ENCODE results near the gene SLC5A11. TPM values are rescaled to one million over a fixed set of nuclear protein-coding genes. Genes with fewer than 3 reads are reported as not detected.
A peak's percentile ranks its signal among the peaks of the same experiment; 100 is the strongest.

The SLC5A11 gene
- total and polyA plus RNA-seq, 5 donors from 2014 or later: not detected

GRCh38 chr16:24944206-24944605 lies 98.4 kb downstream of the SLC5A11 start:
- H3K4me3 Mint-ChIP-seq: no peak overlapping the region
- no peaks in the 10 kb centered on the region for H3K27me3 ChIP-seq (ENCODE audit: control insufficient read depth, insufficient read depth, low read length)
- no peaks in the 10 kb centered on the region for H3K9me3 Mint-ChIP-seq
- no peak overlapping the region for H3K27ac ChIP-seq (ENCODE audit: insufficient read depth, low read length, poor library complexity, severe bottlenecking)
- no peak overlapping the region for H3K4me3 ChIP-seq (ENCODE audit: low read depth, low read length)
- ATAC-seq (ENCODE audit: low read depth in 2 of 2) (no peak), DNase-seq (no peak)
- peaks cover 60% of the 10 kb centered on the region for H3K36me3 Mint-ChIP-seq
- no peak overlapping the region for H3K27ac Mint-ChIP-seq
- H3K4me1 ChIP-seq (ENCODE audit: control insufficient read depth, insufficient read depth, low read length, poor library complexity, severe bottlenecking): no peaks in the 10 kb centered on the region
- H3K36me3 ChIP-seq (ENCODE audit: control insufficient read depth, insufficient read depth, low read length): peaks cover 76% of the 10 kb centered on the region
- no peaks in the 10 kb centered on the region for H3K9me3 ChIP-seq (ENCODE audit: control insufficient read depth in 2 of 2, low read length in 2 of 2)
- no peaks in the 10 kb centered on the region for H3K27me3 Mint-ChIP-seq
- peaks cover 0 to 8% (median 2%) of the 10 kb centered on the region in 4 donors for H3K4me1 Mint-ChIP-seq

- Histone ChIP-seq H3K27ac (ENCODE audit: insufficient read depth, low read length, poor library complexity, severe bottlenecking) (no peak overlapping the region), H3K4me3 (ENCODE audit: low read depth, low read length) (no peak overlapping the region), H3K9me3 (ENCODE audit: control insufficient read depth in 2 of 2, low read length in 2 of 2) (no peaks in the 10 kb centered on the region), H3K4me1 (ENCODE audit: control insufficient read depth, insufficient read depth, low read length, poor library complexity, severe bottlenecking) (no peaks in the 10 kb centered on the region), H3K27me3 (ENCODE audit: control insufficient read depth, insufficient read depth, low read length) (no peaks in the 10 kb centered on the region), H3K36me3 (ENCODE audit: control insufficient read depth, insufficient read depth, low read length) (peaks cover 70% of the 10 kb centered on the region)
- DNase-seq: no peak
- Mint-ChIP-seq H3K36me3 (peaks cover 54% of the 10 kb centered on the region), H3K4me1 (peaks cover 0 to 5% (median 2%) of the 10 kb centered on the region in 4 donors), H3K4me3 (no peak overlapping the region), H3K9me3 (no peaks in the 10 kb centered on the region), H3K27ac (peak overlapping the region in 1 of 3 donors; percentile 79), H3K27me3 (no peaks in the 10 kb centered on the region)
- ATAC-seq (ENCODE audit: low read depth in 2 of 2): no peak
These were observed 100.4 kb downstream of the SLC5A11 start for GRCh38 chr16:24946155-24946554.

GRCh38 chr16:24950275-24950674 lies 104.5 kb downstream of the SLC5A11 start:
- Mint-ChIP-seq H3K4me1 (peaks cover 0 to 7% (median 2%) of the 10 kb centered on the region in 4 donors), H3K27me3 (no peaks in the 10 kb centered on the region), H3K36me3 (peaks cover 72% of the 10 kb centered on the region), H3K9me3 (no peaks in the 10 kb centered on the region), H3K27ac (peak overlapping the region in 1 of 3 donors; percentile 38), H3K4me3 (no peak overlapping the region)
- H3K36me3 ChIP-seq (ENCODE audit: control insufficient read depth, insufficient read depth, low read length): peaks cover 90% of the 10 kb centered on the region
- no peak for ATAC-seq (ENCODE audit: low read depth in 2 of 2)
- no peak overlapping the region for H3K27ac ChIP-seq (ENCODE audit: insufficient read depth, low read length, poor library complexity, severe bottlenecking)
- no peak for DNase-seq
- H3K4me3 ChIP-seq (ENCODE audit: low read depth, low read length): no peak overlapping the region
- no peaks in the 10 kb centered on the region for H3K27me3 ChIP-seq (ENCODE audit: control insufficient read depth, insufficient read depth, low read length)
- no peaks in the 10 kb centered on the region for H3K9me3 ChIP-seq (ENCODE audit: control insufficient read depth in 2 of 2, low read length in 2 of 2)
- H3K4me1 ChIP-seq (ENCODE audit: control insufficient read depth, insufficient read depth, low read length, poor library complexity, severe bottlenecking): no peaks in the 10 kb centered on the region

GRCh38 chr16:24953306-24953705 lies 107.5 kb downstream of the SLC5A11 start:
- H3K27ac ChIP-seq (ENCODE audit: insufficient read depth, low read length, poor library complexity, severe bottlenecking): no peak overlapping the region
- H3K27me3 ChIP-seq (ENCODE audit: control insufficient read depth, insufficient read depth, low read length): no peaks in the 10 kb centered on the region
- H3K4me1 ChIP-seq (ENCODE audit: control insufficient read depth, insufficient read depth, low read length, poor library complexity, severe bottlenecking): no peaks in the 10 kb centered on the region
- H3K4me3 ChIP-seq (ENCODE audit: low read depth, low read length): no peak overlapping the region
- Mint-ChIP-seq H3K27me3 (no peaks in the 10 kb centered on the region), H3K4me3 (no peak overlapping the region), H3K9me3 (no peaks in the 10 kb centered on the region), H3K27ac (no peak overlapping the region), H3K36me3 (peaks cover 75% of the 10 kb centered on the region), H3K4me1 (peaks cover 0 to 10% (median 0%) of the 10 kb centered on the region in 4 donors)
- no peak for DNase-seq
- no peaks in the 10 kb centered on the region for H3K9me3 ChIP-seq (ENCODE audit: control insufficient read depth in 2 of 2, low read length in 2 of 2)
- no peak for ATAC-seq (ENCODE audit: low read depth in 2 of 2)
- peaks cover 93% of the 10 kb centered on the region for H3K36me3 ChIP-seq (ENCODE audit: control insufficient read depth, insufficient read depth, low read length)

GRCh38 chr16:24953721-24954120 lies 108.0 kb downstream of the SLC5A11 start:
- no peaks in the 10 kb centered on the region for H3K4me1 ChIP-seq (ENCODE audit: control insufficient read depth, insufficient read depth, low read length, poor library complexity, severe bottlenecking)
- H3K4me3 ChIP-seq (ENCODE audit: low read depth, low read length): no peak overlapping the region
- H3K4me1 Mint-ChIP-seq: peaks cover 0 to 10% (median 0%) of the 10 kb centered on the region in 4 donors
- H3K27ac Mint-ChIP-seq: no peak overlapping the region
- H3K27ac ChIP-seq (ENCODE audit: insufficient read depth, low read length, poor library complexity, severe bottlenecking): no peak overlapping the region
- H3K9me3 ChIP-seq (ENCODE audit: control insufficient read depth in 2 of 2, low read length in 2 of 2): no peaks in the 10 kb centered on the region
- no peak overlapping the region for H3K4me3 Mint-ChIP-seq
- H3K27me3 Mint-ChIP-seq: no peaks in the 10 kb centered on the region
- peaks cover 75% of the 10 kb centered on the region for H3K36me3 Mint-ChIP-seq
- no peaks in the 10 kb centered on the region for H3K27me3 ChIP-seq (ENCODE audit: control insufficient read depth, insufficient read depth, low read length)
- DNase-seq (no peak), ATAC-seq (ENCODE audit: low read depth in 2 of 2) (no peak)
- H3K9me3 Mint-ChIP-seq: no peaks in the 10 kb centered on the region
- H3K36me3 ChIP-seq (ENCODE audit: control insufficient read depth, insufficient read depth, low read length): peaks cover 93% of the 10 kb centered on the region

DNA sequence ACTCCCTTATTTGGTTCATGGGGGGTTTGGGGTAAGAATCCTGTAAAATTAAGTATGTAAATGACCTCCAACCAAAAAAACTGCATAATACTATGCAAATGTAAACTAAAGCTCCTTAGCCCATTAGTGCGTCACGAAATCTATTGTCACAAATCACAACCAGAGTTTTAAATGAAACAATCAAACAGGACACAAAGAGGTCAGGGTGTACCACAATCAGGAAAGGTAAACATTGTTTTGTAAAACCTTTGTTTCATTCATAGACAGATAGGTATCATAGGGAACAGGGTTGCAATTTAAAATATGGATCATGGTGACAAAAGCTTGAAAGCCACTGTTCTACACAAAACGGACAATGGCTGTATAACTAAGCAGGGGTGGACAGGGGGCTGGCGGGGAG lies 108.4 kb downstream of the SLC5A11 start:
- Histone ChIP-seq H3K27me3 (ENCODE audit: control insufficient read depth, insufficient read depth, low read length) (no peaks in the 10 kb centered on the region), H3K27ac (ENCODE audit: insufficient read depth, low read length, poor library complexity, severe bottlenecking) (no peak overlapping the region), H3K9me3 (ENCODE audit: control insufficient read depth in 2 of 2, low read length in 2 of 2) (no peaks in the 10 kb centered on the region), H3K4me3 (ENCODE audit: low read depth, low read length) (no peak overlapping the region), H3K36me3 (ENCODE audit: control insufficient read depth, insufficient read depth, low read length) (peaks cover 93% of the 10 kb centered on the region), H3K4me1 (ENCODE audit: control insufficient read depth, insufficient read depth, low read length, poor library complexity, severe bottlenecking) (no peaks in the 10 kb centered on the region)
- H3K27me3 Mint-ChIP-seq: no peaks in the 10 kb centered on the region
- H3K36me3 Mint-ChIP-seq: peaks cover 76% of the 10 kb centered on the region
- H3K27ac Mint-ChIP-seq: peak overlapping the region in 1 of 3 donors; percentile 12
- H3K4me3 Mint-ChIP-seq: no peak overlapping the region
- no peaks in the 10 kb centered on the region for H3K9me3 Mint-ChIP-seq
- DNase-seq (no peak), ATAC-seq (ENCODE audit: low read depth in 2 of 2) (no peak)
- peaks cover 0 to 10% (median 0%) of the 10 kb centered on the region in 4 donors for H3K4me1 Mint-ChIP-seq

DNA sequence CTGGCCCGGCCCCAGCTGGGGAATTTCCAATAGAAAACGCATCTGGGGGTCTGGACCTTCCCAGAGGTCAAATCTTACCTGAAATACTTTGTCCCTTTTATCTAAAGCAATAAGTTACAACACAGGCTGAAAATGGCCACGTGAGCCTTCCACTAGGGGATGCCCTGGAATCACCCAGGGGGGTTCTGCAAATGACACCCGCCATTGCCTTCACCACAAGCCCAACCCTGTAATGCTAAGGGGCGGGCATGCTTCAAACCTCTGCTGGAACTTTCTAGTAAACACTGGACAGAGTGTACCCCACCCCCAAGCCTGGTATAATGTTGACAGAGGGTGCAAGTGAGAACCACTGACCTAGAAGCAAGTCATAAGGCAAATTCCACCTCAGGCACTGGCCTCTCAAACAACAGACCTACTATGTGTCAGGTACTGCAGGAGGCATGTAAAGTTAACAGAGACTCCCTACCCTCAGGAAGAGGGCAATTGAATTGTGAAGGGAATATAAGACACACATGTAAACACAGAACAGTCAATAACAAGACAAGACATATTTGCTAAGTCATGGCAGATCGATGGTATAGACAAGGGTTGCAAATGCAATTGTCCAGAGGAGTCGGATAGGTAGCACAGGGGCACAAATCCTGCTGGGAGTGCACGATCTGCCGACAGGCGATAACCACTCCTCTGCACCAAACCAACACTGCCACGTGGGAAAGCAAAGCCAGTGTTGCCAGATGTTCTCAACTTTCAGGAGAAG lies 110.4 kb downstream of the SLC5A11 start:
- ATAC-seq (ENCODE audit: low read depth in 2 of 2) (no peak), DNase-seq (no peak)
- Mint-ChIP-seq H3K27ac (peak overlapping the region in 1 of 3 donors; percentile 65), H3K27me3 (no peaks in the 10 kb centered on the region), H3K4me1 (peaks cover 0 to 10% (median 0%) of the 10 kb centered on the region in 4 donors), H3K36me3 (peaks cover 74% of the 10 kb centered on the region), H3K9me3 (no peaks in the 10 kb centered on the region), H3K4me3 (no peak overlapping the region)
- Histone ChIP-seq H3K9me3 (ENCODE audit: control insufficient read depth in 2 of 2, low read length in 2 of 2) (no peaks in the 10 kb centered on the region), H3K27me3 (ENCODE audit: control insufficient read depth, insufficient read depth, low read length) (no peaks in the 10 kb centered on the region), H3K36me3 (ENCODE audit: control insufficient read depth, insufficient read depth, low read length) (peaks cover 91% of the 10 kb centered on the region), H3K4me1 (ENCODE audit: control insufficient read depth, insufficient read depth, low read length, poor library complexity, severe bottlenecking) (no peaks in the 10 kb centered on the region), H3K27ac (ENCODE audit: insufficient read depth, low read length, poor library complexity, severe bottlenecking) (no peak overlapping the region), H3K4me3 (ENCODE audit: low read depth, low read length) (no peak overlapping the region)

DNA sequence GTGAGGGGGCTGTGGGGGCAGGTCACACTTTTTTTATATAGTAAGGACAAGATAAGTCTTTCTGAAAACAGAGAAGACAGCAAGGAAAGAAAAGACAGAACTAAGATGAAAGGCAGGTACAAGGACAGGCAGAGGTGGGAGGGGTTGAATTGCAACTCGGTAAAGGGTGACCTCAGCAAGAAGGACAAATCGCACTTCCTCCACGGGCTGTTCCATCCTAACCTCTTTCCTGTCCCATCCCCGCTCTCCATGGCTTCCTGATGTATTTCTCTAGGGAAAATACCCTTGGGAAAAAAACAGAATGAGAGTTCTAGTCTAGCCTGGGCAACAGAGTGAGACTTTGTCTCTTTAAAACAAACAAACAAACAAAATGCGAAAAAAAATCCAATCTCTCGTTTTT lies 112.1 kb downstream of the SLC5A11 start:
- ATAC-seq (ENCODE audit: low read depth in 2 of 2): no peak
- peaks cover 0 to 9% (median 0%) of the 10 kb centered on the region in 4 donors for H3K4me1 Mint-ChIP-seq
- peaks cover 88% of the 10 kb centered on the region for H3K36me3 ChIP-seq (ENCODE audit: control insufficient read depth, insufficient read depth, low read length)
- H3K4me3 ChIP-seq (ENCODE audit: low read depth, low read length): no peak overlapping the region
- no peak overlapping the region for H3K4me3 Mint-ChIP-seq
- H3K36me3 Mint-ChIP-seq: peaks cover 72% of the 10 kb centered on the region
- H3K27ac Mint-ChIP-seq: peak overlapping the region in 2 of 3 donors; percentile 31 to 78
- no peaks in the 10 kb centered on the region for H3K27me3 Mint-ChIP-seq
- peaks cover 0 to 3% of the 10 kb centered on the region in 2 experiments for H3K9me3 ChIP-seq (ENCODE audit: control insufficient read depth in 2 of 2, low read length in 2 of 2)
- H3K4me1 ChIP-seq (ENCODE audit: control insufficient read depth, insufficient read depth, low read length, poor library complexity, severe bottlenecking): no peaks in the 10 kb centered on the region
- peaks cover 0 to 7% (median 2%) of the 10 kb centered on the region in 7 donors for H3K9me3 Mint-ChIP-seq
- no peak for DNase-seq
- no peaks in the 10 kb centered on the region for H3K27me3 ChIP-seq (ENCODE audit: control insufficient read depth, insufficient read depth, low read length)
- H3K27ac ChIP-seq (ENCODE audit: insufficient read depth, low read length, poor library complexity, severe bottlenecking): no peak overlapping the region

Data from CD4-positive, CD25-positive, alpha-beta regulatory T cell (primary cell).